Type B pancreatic cell (in vitro differentiated cells): ENCODE data around the gene PPFIBP1. TPM values are rescaled to one million over a fixed set of nuclear protein-coding genes. Genes with fewer than 3 reads are reported as not detected.

Experiments used
- DNase-seq: peaks from one replicate; pipeline ENCODE4 v3.0.0; 2021; ENCODE audit warnings: mixed read lengths; ENCODE audit not compliant: unreplicated experiment; ENCODE audit errors: extremely low spot score
- H3K27ac Mint-ChIP-seq: 2 replicates; pipeline ENCODE4 v1.8.0; 2021; ENCODE audit warnings: mild to moderate bottlenecking, mixed read lengths
- H3K27me3 Mint-ChIP-seq: 2 replicates; pipeline ENCODE4 v1.8.0; 2021; ENCODE audit warnings: mixed read lengths
- H3K36me3 Mint-ChIP-seq: 2 replicates; pipeline ENCODE4 v1.8.0; 2021; ENCODE audit warnings: mixed read lengths
- H3K4me1 Mint-ChIP-seq: one replicate; pipeline ENCODE4 v1.8.0; 2021; ENCODE audit warnings: mixed read lengths; ENCODE audit not compliant: unreplicated experiment
- H3K4me3 Mint-ChIP-seq: 2 replicates; pipeline ENCODE4 v1.8.0; 2021; ENCODE audit warnings: mild to moderate bottlenecking, mixed read lengths
- H3K9me3 Mint-ChIP-seq: 2 replicates; pipeline ENCODE4 v1.8.0; 2021; ENCODE audit warnings: mixed read lengths
- CTCF ChIP-seq: fragments of 200-600 bp; sonication (generic); conservative IDR thresholded peaks from 2 replicates; pipeline ENCODE4 v1.5.0; 2021; ENCODE audit warnings: antibody characterized with exemption, mild to moderate bottlenecking
- total RNA-seq: library from RNA; stranded (reverse); gene quantifications from 2 replicates; pipeline ENCODE4 v1.2.1, GENCODE V29; 2021; ENCODE audit warnings: low replicate concordance

PPFIBP1 gene
- total RNA-seq, 1 donor from 2014 or later, result 68.3 TPM

DNA sequence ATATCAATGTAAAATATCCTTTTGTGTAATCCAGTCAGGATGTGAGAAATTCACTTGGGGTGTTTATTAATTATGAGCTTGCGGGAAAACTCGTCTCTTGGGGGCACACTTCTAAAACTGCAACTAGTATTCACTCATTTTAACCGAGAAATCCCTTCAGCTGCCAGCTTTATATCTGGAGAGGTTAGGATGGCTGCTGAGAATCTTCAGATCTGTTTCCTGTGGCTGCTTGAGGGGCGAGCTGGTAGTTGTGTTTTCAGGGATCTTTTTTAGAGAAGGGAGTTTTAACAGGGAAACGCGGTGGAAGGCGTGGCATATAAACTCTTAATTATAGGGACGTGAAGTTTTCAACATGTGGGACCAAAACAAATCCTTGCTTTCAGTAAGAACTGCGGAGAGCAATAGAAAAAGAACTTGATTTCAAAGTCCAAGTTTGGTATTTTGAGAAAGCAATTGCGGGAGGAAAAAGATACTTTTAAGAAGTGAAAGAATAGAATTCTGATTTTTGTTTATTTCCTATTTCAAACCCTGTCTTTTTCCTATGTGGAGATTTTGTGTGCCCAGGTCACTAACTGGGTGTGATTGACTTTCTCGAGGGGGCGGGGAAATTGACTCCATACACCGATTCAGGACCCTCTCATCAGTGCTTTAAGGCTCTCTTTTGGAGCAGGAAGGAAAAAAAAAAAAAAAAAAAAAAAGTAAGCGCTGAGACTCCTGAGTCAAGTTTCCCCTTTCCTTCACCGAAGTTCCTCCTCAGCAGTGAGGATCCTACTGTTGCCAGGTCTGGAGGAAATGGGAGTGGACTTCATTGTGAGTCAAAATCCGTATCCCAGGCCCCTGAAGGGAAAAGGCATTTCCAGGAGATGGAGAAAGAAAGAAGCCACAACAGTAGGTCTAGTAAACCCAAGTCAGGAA, 1.1 kb downstream of the PPFIBP1 start:
- Mint-ChIP-seq H3K4me1 (peaks cover 14% of the 10 kb centered on the region), H3K27ac (peak overlapping the region; percentile 98)
- no peak for DNase-seq

GRCh38 chr12:27527512-27527911, 3.5 kb downstream of the PPFIBP1 start:
- H3K4me1 Mint-ChIP-seq, result peaks cover 14% of the 10 kb centered on the region
- no peaks in the 10 kb centered on the region for H3K9me3 Mint-ChIP-seq
- TF ChIP-seq CTCF, result no peak
- H3K27ac Mint-ChIP-seq, result no peak overlapping the region
- peaks cover 3% of the 10 kb centered on the region for H3K27me3 Mint-ChIP-seq
- peak overlapping the region; percentile 50 for H3K4me3 Mint-ChIP-seq
- DNase-seq, result no peak
- peaks cover 20% of the 10 kb centered on the region for H3K36me3 Mint-ChIP-seq

More for the DNA sequence above, 1.1 kb downstream of the PPFIBP1 start:
- Mint-ChIP-seq H3K36me3 (peaks cover 15% of the 10 kb centered on the region), H3K4me3 (peak overlapping the region; percentile 91), H3K27me3 (peaks cover 9% of the 10 kb centered on the region), H3K9me3 (no peaks in the 10 kb centered on the region)
- TF ChIP-seq CTCF, result no peak

DNA sequence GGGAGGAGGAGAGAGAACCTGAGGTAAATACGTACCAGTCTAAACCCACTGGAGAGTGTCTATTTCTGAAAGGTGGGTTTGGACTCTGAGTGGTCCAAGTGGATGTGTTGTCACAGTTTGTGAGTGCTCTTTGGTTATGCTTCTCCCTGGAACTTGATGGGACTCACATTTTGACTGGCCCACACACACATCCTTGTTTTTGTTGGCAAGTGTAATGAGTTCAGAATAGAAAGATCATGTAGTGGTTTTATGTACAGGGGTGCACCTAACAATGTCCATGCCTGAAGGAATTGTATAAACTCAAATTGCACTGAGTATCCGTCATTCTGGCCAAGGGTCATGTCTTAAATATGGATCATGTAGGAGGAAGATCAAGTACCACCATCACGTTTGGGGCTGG, 4.8 kb downstream of the PPFIBP1 start:
- Mint-ChIP-seq H3K4me1 (peaks cover 6% of the 10 kb centered on the region), H3K27me3 (peaks cover 3% of the 10 kb centered on the region)

GRCh38 chr12:27530157-27530922, 6.3 kb downstream of the PPFIBP1 start:
- Mint-ChIP-seq H3K4me1 (peaks cover 6% of the 10 kb centered on the region), H3K4me3 (no peak overlapping the region), H3K9me3 (no peaks in the 10 kb centered on the region), H3K27ac (no peak overlapping the region), H3K36me3 (peaks cover 37% of the 10 kb centered on the region), H3K27me3 (peaks cover 3% of the 10 kb centered on the region)
- DNase-seq, result no peak
- TF ChIP-seq CTCF, result no peak

More for the DNA sequence above, 4.8 kb downstream of the PPFIBP1 start:
- Mint-ChIP-seq H3K9me3 (no peaks in the 10 kb centered on the region), H3K36me3 (peaks cover 26% of the 10 kb centered on the region), H3K4me3 (peak overlapping the region; percentile 23), H3K27ac (no peak overlapping the region)
- DNase-seq, result no peak
- TF ChIP-seq CTCF, result no peak

DNA sequence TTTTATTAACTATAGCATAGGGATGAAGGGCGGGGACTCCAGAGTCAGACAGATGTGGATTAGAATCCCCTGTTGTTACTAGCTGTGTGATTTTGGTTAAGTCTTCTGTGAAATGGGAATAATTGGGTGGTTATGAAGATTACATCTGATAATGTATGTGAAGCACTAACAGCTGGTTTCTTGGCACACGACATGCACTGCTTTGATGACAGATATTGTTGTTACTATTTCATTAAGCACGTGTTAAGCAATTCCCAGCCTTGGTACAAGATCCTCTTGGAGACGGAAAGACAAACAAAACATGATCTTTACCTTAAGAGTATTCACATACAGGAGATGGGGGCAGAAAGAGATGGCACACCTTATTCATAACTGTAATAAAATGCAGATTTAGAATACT, 7.9 kb downstream of the PPFIBP1 start:
- no peak for DNase-seq
- Mint-ChIP-seq H3K27me3 (peaks cover 3% of the 10 kb centered on the region), H3K27ac (no peak overlapping the region), H3K9me3 (no peaks in the 10 kb centered on the region), H3K36me3 (peaks cover 44% of the 10 kb centered on the region), H3K4me3 (no peak overlapping the region), H3K4me1 (no peaks in the 10 kb centered on the region)
- TF ChIP-seq CTCF, result no peak
